Cardiac muscle cell (in vitro differentiated cells and primary cell): ENCODE measurements around the gene USP7. TPM values are rescaled to one million over a fixed set of nuclear protein-coding genes. Genes with fewer than 3 reads are reported as not detected.
A peak's percentile ranks its signal among the peaks of the same experiment; 100 is the strongest.

Experiments
- DNase-seq, 2 donors: peaks; one replicate each; pipeline versions ENCODE4 v3.0.0 to v3.0.0-alpha.2; 2010 to 2017; ENCODE audit warnings: low read depth in 1 of 2, low spot score in 1 of 2
- H3K27ac ChIP-seq: fragments of 200-600 bp; sonication (generic); 2 replicates; pipeline ENCODE4 v1.5.1; 2016
- H3K27me3 ChIP-seq: fragments of 200-600 bp; sonication (generic); 2 replicates; pipeline ENCODE4 v1.6.0; 2016; ENCODE audit warnings: control low read depth
- H3K36me3 ChIP-seq: fragments of 200-600 bp; sonication (generic); 2 replicates; pipeline ENCODE4 v1.5.1; 2016; ENCODE audit warnings: control low read depth
- H3K4me1 ChIP-seq: fragments of 200-600 bp; sonication (generic); 2 replicates; pipeline ENCODE4 v1.8.1; 2017; ENCODE audit warnings: low read depth, mild to moderate bottlenecking, mixed run types
- H3K4me3 ChIP-seq: fragments of 200-600 bp; sonication (generic); 2 replicates; pipeline ENCODE4 v1.5.1; 2016; ENCODE audit warnings: mild to moderate bottlenecking
- H3K9me3 ChIP-seq: fragments of 200-600 bp; sonication (generic); 2 replicates; pipeline ENCODE4 v1.5.1; 2017; ENCODE audit warnings: low read depth, mild to moderate bottlenecking, control low read depth
- CTCF ChIP-seq: IDR thresholded peaks from 2 replicates; pipeline ENCODE4 v1.5.1; 2012; ENCODE audit warnings: low read depth, mild to moderate bottlenecking, low read length
- polyA plus RNA-seq: library from polyadenylated mRNA; unstranded; fragments of >200 nt; fragmentation: Nextera tagmentation; extraction: Ambion mirVana; gene quantifications from 2 replicates; pipeline ENCODE4 v1.2.1, GENCODE V29; 2016
- total RNA-seq: library from RNA; depleted of rRNA; stranded (reverse); fragments of >200 nt; gene quantifications from 2 replicates; pipeline ENCODE4 v1.2.3, GENCODE V29; 2016

The USP7 gene
- total and polyA plus RNA-seq, 2 experiments from 2014 or later: 45.1 to 77.0 TPM

- H3K9me3 ChIP-seq: no peaks in the 10 kb centered on the region
Measured at GRCh38 chr16:9007177-9007794, 43.6 kb upstream of the USP7 start.

GRCh38 chr16:9004183-9004582 lies 40.5 kb upstream of the USP7 start:
- Histone ChIP-seq H3K4me1 (no peaks in the 10 kb centered on the region), H3K36me3 (no peaks in the 10 kb centered on the region), H3K27me3 (no peaks in the 10 kb centered on the region), H3K9me3 (no peaks in the 10 kb centered on the region), H3K4me3 (no peak overlapping the region), H3K27ac (no peak overlapping the region)
- DNase-seq: no peak
- no peak for TF ChIP-seq CTCF

More at GRCh38 chr16:9007177-9007794, 43.6 kb upstream of the USP7 start:
- Histone ChIP-seq H3K36me3 (no peaks in the 10 kb centered on the region), H3K4me1 (no peaks in the 10 kb centered on the region), H3K4me3 (no peak overlapping the region), H3K27me3 (no peaks in the 10 kb centered on the region), H3K27ac (no peak overlapping the region)
- DNase-seq: peak in 1 of 2 donors; percentile 12
- no peak for TF ChIP-seq CTCF

GRCh38 chr16:9003763-9004162 lies 40.1 kb upstream of the USP7 start:
- no peaks in the 10 kb centered on the region for H3K27me3 ChIP-seq
- H3K4me3 ChIP-seq: no peak overlapping the region
- no peak for TF ChIP-seq CTCF
- no peak overlapping the region for H3K27ac ChIP-seq
- H3K4me1 ChIP-seq: no peaks in the 10 kb centered on the region
- DNase-seq: no peak
- no peaks in the 10 kb centered on the region for H3K36me3 ChIP-seq
- no peaks in the 10 kb centered on the region for H3K9me3 ChIP-seq

GRCh38 chr16:9003322-9003721 lies 39.6 kb upstream of the USP7 start:
- H3K27me3 ChIP-seq: no peaks in the 10 kb centered on the region
- no peaks in the 10 kb centered on the region for H3K9me3 ChIP-seq
- no peaks in the 10 kb centered on the region for H3K36me3 ChIP-seq
- no peak for TF ChIP-seq CTCF
- H3K4me1 ChIP-seq: no peaks in the 10 kb centered on the region
- H3K4me3 ChIP-seq: no peak overlapping the region
- DNase-seq: no peak
- H3K27ac ChIP-seq: no peak overlapping the region

GRCh38 chr16:9002042-9002441 lies 38.3 kb upstream of the USP7 start:
- DNase-seq: no peak
- Histone ChIP-seq H3K4me1 (no peaks in the 10 kb centered on the region), H3K36me3 (no peaks in the 10 kb centered on the region), H3K27me3 (no peaks in the 10 kb centered on the region), H3K4me3 (no peak overlapping the region), H3K9me3 (no peaks in the 10 kb centered on the region), H3K27ac (no peak overlapping the region)
- TF ChIP-seq CTCF: no peak
